Esophagus muscularis mucosa (tissue), 4 donors: ENCODE results near the gene NIP7. TPM values are rescaled to one million over a fixed set of nuclear protein-coding genes. Genes with fewer than 3 reads are reported as not detected.
"Not testable (repeated sequence)": the region's sequence is repeated elsewhere in the genome, so short reads cannot be mapped to it uniquely, and the experiment has no call there.

ENCODE experiments used
- DNase-seq: peaks from one replicate; pipeline ENCODE4 v3.0.0-alpha.2; 2017; ENCODE audit errors: extremely low spot score
- H3K27ac ChIP-seq, 4 donors: fragments of 200-600 bp; sonication (generic); replicated peaks in 1 of 4; 1 replicate in 3 of 4; 2 replicates in 1 of 4; pipeline ENCODE4 v1.5.1; 2016 to 2019; ENCODE audit warnings: mild to moderate bottlenecking in 1 of 4
- H3K27me3 ChIP-seq, 4 donors: fragments of 200-600 bp; sonication (generic); one replicate each; pipeline versions ENCODE4 v1.5.1 to v1.6.0; 2016 to 2019
- H3K36me3 ChIP-seq, 4 donors: fragments of 200-600 bp; sonication (generic); one replicate each; pipeline ENCODE4 v1.5.1; 2016 to 2019
- H3K4me1 ChIP-seq, 4 donors: fragments of 200-600 bp; sonication (generic); one replicate each; pipeline ENCODE4 v1.5.1; 2016 to 2019
- H3K4me3 ChIP-seq, 4 donors: fragments of 200-600 bp; sonication (generic); 1 replicate in 2 of 4; 2 replicates in 2 of 4; pipeline ENCODE4 v1.5.1; 2016 to 2019; ENCODE audit warnings: mild to moderate bottlenecking in 4 of 4, moderate library complexity in 1 of 4
- H3K9me3 ChIP-seq, 4 donors: fragments of 200-600 bp; sonication (generic); 1 replicate in 3 of 4; 2 replicates in 1 of 4; pipeline ENCODE4 v1.5.1; 2016 to 2019
- EP300 ChIP-seq: sonication (generic); formaldehyde crosslinking; IDR thresholded peaks from one replicate; pipeline ENCODE4 v1.6.1; 2017; ENCODE audit warnings: antibody characterized with exemption
- POLR2A ChIP-seq: fragments of 450-650 bp; IDR thresholded peaks from one replicate; pipeline ENCODE4 v1.6.1; 2017; ENCODE audit warnings: antibody characterized with exemption, moderate library complexity, mild to moderate bottlenecking, low read depth
- POLR2AphosphoS5 ChIP-seq, 2 donors: sonication (generic); formaldehyde crosslinking; IDR thresholded peaks; one replicate each; pipeline ENCODE4 v1.6.1; 2017; ENCODE audit warnings: antibody characterized with exemption in 2 of 2
- WGBS: methylation state at CpG from one replicate; pipeline ENCODE4 v1.1.5; 2018; 5-methylcytosine and 5-hydroxymethylcytosine counted together
- intact Hi-C: fragments of 100-400 bp; cut with DNase I; formaldehyde crosslinking; loops from one replicate; pipeline ENCODE4 v1.15.1; 2023
- total RNA-seq, 4 donors: library from RNA; depleted of rRNA; stranded (reverse); fragments of >200 nt; gene quantifications; one replicate each; pipeline versions ENCODE4 v1.1.0 to v1.2.1, GENCODE V29; 2016
- TF ChIP-seq, protein P1 (sequence below), 3 experiments: fragments of 200-600 bp in 2 of 3; fragments of 450-650 bp in 1 of 3; sonication (generic) in 2 of 3; IDR thresholded peaks; one replicate each; pipeline ENCODE4 v1.5.1; 2017 to 2019; ENCODE audit warnings: antibody characterized with exemption in 3 of 3, mild to moderate bottlenecking in 2 of 3, moderate library complexity in 1 of 3

The NIP7 gene
- total RNA-seq, 4 donors from 2014 or later = 7.9 to 18.2 (median 11.3) TPM

- Histone ChIP-seq H3K4me1 (no peaks in the 10 kb centered on the region), H3K9me3 (no peaks in the 10 kb centered on the region), H3K36me3 (peaks cover 0 to 50% (median 24%) of the 10 kb centered on the region in 4 donors), H3K27me3 (no peaks in the 10 kb centered on the region), H3K4me3 (no peak overlapping the region), H3K27ac (no peak overlapping the region)
- TF ChIP-seq, protein P1, sequence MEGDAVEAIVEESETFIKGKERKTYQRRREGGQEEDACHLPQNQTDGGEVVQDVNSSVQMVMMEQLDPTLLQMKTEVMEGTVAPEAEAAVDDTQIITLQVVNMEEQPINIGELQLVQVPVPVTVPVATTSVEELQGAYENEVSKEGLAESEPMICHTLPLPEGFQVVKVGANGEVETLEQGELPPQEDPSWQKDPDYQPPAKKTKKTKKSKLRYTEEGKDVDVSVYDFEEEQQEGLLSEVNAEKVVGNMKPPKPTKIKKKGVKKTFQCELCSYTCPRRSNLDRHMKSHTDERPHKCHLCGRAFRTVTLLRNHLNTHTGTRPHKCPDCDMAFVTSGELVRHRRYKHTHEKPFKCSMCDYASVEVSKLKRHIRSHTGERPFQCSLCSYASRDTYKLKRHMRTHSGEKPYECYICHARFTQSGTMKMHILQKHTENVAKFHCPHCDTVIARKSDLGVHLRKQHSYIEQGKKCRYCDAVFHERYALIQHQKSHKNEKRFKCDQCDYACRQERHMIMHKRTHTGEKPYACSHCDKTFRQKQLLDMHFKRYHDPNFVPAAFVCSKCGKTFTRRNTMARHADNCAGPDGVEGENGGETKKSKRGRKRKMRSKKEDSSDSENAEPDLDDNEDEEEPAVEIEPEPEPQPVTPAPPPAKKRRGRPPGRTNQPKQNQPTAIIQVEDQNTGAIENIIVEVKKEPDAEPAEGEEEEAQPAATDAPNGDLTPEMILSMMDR (IDR thresholded peaks at IDR 0.05) = no peak
- TF ChIP-seq EP300 (no peak), POLR2AphosphoS5 (IDR thresholded peaks at IDR 0.05) (no peak), POLR2A (no peak)
- 90% methylated on average over 6 of the region's 10 CpGs for WGBS
- DNase-seq = no peak
- intact Hi-C loops = no loop called here
Measured at GRCh38 chr16:69349536-69349935, 10.0 kb downstream of the NIP7 start.

DNA sequence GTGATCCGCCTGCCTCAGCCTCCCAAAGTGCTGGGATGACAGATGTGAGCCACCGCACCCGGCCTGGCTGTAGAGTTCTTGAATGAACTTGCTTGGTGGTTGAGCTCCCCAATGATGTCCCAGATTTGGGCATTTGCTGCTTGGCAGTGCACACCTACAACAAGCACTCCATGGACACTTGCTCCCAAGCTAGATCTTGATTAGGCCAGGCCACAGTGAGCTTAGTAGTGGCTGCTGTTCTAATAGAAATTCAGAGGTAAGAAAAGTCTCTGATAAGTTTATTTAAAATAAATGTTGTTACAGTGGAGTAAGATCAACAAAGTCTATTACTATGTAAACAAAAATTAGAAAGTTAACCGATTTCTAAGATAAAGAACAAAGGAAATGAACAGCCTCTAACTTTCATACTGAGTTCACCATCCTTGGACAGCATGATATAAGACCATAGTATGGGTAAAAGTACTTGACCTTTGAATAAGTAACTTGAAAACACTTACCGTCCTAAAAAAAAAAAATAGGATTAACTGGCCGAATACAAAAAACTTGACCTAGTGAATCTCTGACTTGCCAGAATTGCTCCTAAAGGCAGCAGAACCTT is 11.1 kb downstream of the NIP7 start:
- no peak overlapping the region for H3K27ac ChIP-seq
- intact Hi-C loops = no loop called here
- 82% methylated on average over 6 of the region's 6 CpGs for WGBS
- no peak for TF ChIP-seq EP300
- no peak for TF ChIP-seq POLR2AphosphoS5 (IDR thresholded peaks at IDR 0.05)
- TF ChIP-seq, protein P1 (IDR thresholded peaks at IDR 0.05) = no peak
- no peak for TF ChIP-seq POLR2A
- no peaks in the 10 kb centered on the region for H3K9me3 ChIP-seq
- DNase-seq = no peak
- H3K36me3 ChIP-seq = peaks cover 4 to 51% (median 35%) of the 10 kb centered on the region in 4 donors
- no peak overlapping the region for H3K4me3 ChIP-seq
- H3K4me1 ChIP-seq = no peaks in the 10 kb centered on the region
- no peaks in the 10 kb centered on the region for H3K27me3 ChIP-seq

GRCh38 chr16:69351309-69352027 is 11.9 kb downstream of the NIP7 start, which contains the start of gene TMED6:
Gene TMED6, minus strand, starts transcription at chr16:69351786. Its CDS starts 33 bp downstream, at chr16:69351753.
- peaks cover 6 to 59% (median 39%) of the 10 kb centered on the region in 4 donors for H3K36me3 ChIP-seq
- no peaks in the 10 kb centered on the region for H3K9me3 ChIP-seq
- DNase-seq = no peak
- WGBS = 81% methylated on average over 12 of the region's 12 CpGs
- no peaks in the 10 kb centered on the region for H3K27me3 ChIP-seq
- intact Hi-C loops = no loop called here
- H3K4me3 ChIP-seq = no peak within 1 kb of the TSS
- TF ChIP-seq EP300 = no peak
- TF ChIP-seq, protein P1 (IDR thresholded peaks at IDR 0.05) = no peak
- no peak for TF ChIP-seq POLR2AphosphoS5 (IDR thresholded peaks at IDR 0.05)
- TF ChIP-seq POLR2A = no peak
- no peak within 1 kb of the TSS for H3K27ac ChIP-seq
- H3K4me1 ChIP-seq = no peaks in the 10 kb centered on the region

- peaks cover 10 to 64% (median 54%) of the 10 kb centered on the region in 4 donors for H3K36me3 ChIP-seq
- H3K4me1 ChIP-seq, H3K4me3 ChIP-seq, H3K9me3 ChIP-seq, H3K27ac ChIP-seq, intact Hi-C loops, H3K27me3 ChIP-seq, DNase-seq: not testable (repeated sequence)
- 95% methylated on average over 9 of the region's 9 CpGs for WGBS
Measured at GRCh38 chr16:69360070-69360469, 20.5 kb downstream of the NIP7 start.

DNA sequence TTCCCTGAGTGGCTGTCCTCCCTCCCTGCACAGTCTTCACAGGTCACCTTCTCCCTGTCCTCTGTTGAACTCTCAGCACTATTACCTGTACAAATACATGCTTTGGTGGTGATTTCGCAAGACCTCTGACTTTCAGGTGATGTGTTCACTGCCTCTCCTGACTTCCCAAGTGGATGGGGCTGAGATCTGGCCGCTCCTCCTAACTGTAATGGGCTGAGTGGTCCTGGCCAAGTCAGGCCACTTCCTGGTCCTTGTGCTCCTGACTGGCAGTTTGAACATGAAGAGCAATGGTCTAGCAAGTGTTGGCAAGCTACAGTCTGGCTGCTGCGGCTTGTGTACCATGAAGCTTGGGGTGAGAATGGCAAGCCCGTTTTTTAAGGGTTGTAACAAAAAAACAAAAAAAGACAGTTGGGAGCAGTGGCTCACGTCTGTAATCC is 23.7 kb downstream of the NIP7 start:
- H3K27me3 ChIP-seq = no peaks in the 10 kb centered on the region
- DNase-seq = no peak
- no peaks in the 10 kb centered on the region for H3K9me3 ChIP-seq
- TF ChIP-seq EP300 (no peak), POLR2A (no peak)
- TF ChIP-seq, protein P1 (IDR thresholded peaks at IDR 0.05) = no peak
- 84% methylated on average over 5 of the region's 5 CpGs for WGBS
- no peaks in the 10 kb centered on the region for H3K4me1 ChIP-seq
- intact Hi-C loops = no loop called here
- H3K36me3 ChIP-seq = peaks cover 34 to 78% (median 73%) of the 10 kb centered on the region in 4 donors
- no peak overlapping the region for H3K27ac ChIP-seq
- H3K4me3 ChIP-seq = no peak overlapping the region
